Uterus (tissue), 2 donors: ENCODE measurements around the gene CBFA2T3.

Experiments
- CTCF ChIP-seq, 4 experiments: fragments of 200-600 bp in 2 of 4; fragments of 450-650 bp in 2 of 4; sonication (generic) in 2 of 4; IDR thresholded peaks; one replicate each; pipeline ENCODE4 v1.5.1; 2016 to 2019; ENCODE audit warnings: antibody characterized with exemption in 4 of 4, mild to moderate bottlenecking in 2 of 4, moderate library complexity in 1 of 4
- POLR2A ChIP-seq, 2 donors: fragments of 450-650 bp; IDR thresholded peaks; one replicate each; pipeline ENCODE4 v1.6.1; 2016; ENCODE audit warnings: antibody characterized with exemption in 2 of 2, mild to moderate bottlenecking in 1 of 2, moderate library complexity in 1 of 2

DNA sequence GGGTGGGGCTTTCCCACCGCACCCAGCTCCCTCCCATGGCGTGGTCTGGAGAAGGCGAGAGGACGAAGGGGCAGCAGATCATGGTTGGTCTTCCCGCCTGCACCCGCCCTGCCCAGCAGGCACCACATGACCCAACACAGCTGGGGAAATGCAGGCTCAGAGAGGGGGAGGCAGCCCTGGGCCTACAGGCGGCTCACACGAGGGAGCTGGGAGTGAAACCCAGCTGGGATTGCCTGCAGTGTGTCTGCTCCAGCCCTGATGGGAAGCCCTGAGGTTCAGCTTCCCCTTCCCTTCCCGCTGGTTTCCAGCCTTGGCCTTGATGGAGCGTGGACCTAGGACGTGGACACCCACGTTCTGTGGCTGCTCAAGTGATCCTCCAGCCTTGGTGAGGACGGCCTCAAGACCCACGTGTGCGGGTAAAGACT, 90.6 kb downstream of the CBFA2T3 start:
- no peak for TF ChIP-seq CTCF (IDR thresholded peaks at IDR 0.05)
- no peak for TF ChIP-seq POLR2A (IDR thresholded peaks at IDR 0.05)
